K562 (cell line): ENCODE results near the gene IPO8.

ENCODE experiments used
- CREB1 ChIP-seq, 2 experiments: sonication (generic) in 1 of 2; formaldehyde crosslinking in 1 of 2; IDR thresholded peaks; 2 replicates each; pipeline versions ENCODE4 v1.6.1 to v1.8.0; 2012 to 2022; ENCODE audit warnings: inconsistent platforms in 1 of 2, mild to moderate bottlenecking in 1 of 2, missing genetic modification reagents in 1 of 2, moderate library complexity in 1 of 2
- DNMT1 ChIP-seq: fragments of 450-650 bp; IDR thresholded peaks from 2 replicates; pipeline ENCODE4 v1.6.1; 2016; ENCODE audit warnings: antibody characterized with exemption, mild to moderate bottlenecking
- EZH2 ChIP-seq: IDR thresholded peaks from 2 replicates; pipeline ENCODE4 v1.6.1; 2012; ENCODE audit warnings: low read depth, mild to moderate bottlenecking, inconsistent platforms, low read length, borderline replicate concordance
- FOXA1 ChIP-seq: fragments of 450-650 bp; IDR thresholded peaks from 2 replicates; pipeline ENCODE4 v1.6.1; 2016; ENCODE audit warnings: mild to moderate bottlenecking, borderline replicate concordance
- FOXJ2 ChIP-seq: fragments of 200-800 bp; sonication (Bioruptor generic); IDR thresholded peaks from 2 replicates; pipeline ENCODE4 v1.6.1; 2016; ENCODE audit warnings: missing genetic modification characterization, missing compliant biosample characterization
- GMEB1 ChIP-seq: fragments of 250-450 bp; sonication (Bioruptor Pico); IDR thresholded peaks from 2 replicates; pipeline ENCODE4 v1.4.0; 2020; ENCODE audit warnings: mild to moderate bottlenecking
- MAZ ChIP-seq, 2 experiments: fragments of 450-650 bp in 1 of 2; sonication (generic) in 1 of 2; formaldehyde crosslinking; IDR thresholded peaks in 1 of 2; conservative IDR thresholded peaks in 1 of 2; 2 replicates each; pipeline versions ENCODE4 v1.4.0 to v1.5.0; 2020; ENCODE audit warnings: mild to moderate bottlenecking in 1 of 2, missing genetic modification reagents in 1 of 2
- NBN ChIP-seq: fragments of 450-650 bp; IDR thresholded peaks from 2 replicates; pipeline ENCODE4 v1.6.1; 2016; ENCODE audit warnings: low read depth, mild to moderate bottlenecking
- NCOR1 ChIP-seq: fragments of 450-650 bp; IDR thresholded peaks from 2 replicates; pipeline ENCODE4 v1.6.1; 2016; ENCODE audit warnings: mild to moderate bottlenecking, moderate library complexity
- PHF8 ChIP-seq: fragments of 200-600 bp; sonication (generic); IDR thresholded peaks from 2 replicates; pipeline ENCODE4 v1.6.1; 2012; ENCODE audit warnings: mixed run types, mild to moderate bottlenecking, inconsistent platforms, low read length, moderate library complexity, borderline replicate concordance

GRCh38 chr12:30610718-30611117 lies 85.0 kb downstream of the IPO8 start:
- TF ChIP-seq NBN (no peak), MAZ (CRISPR knock-in tag; conservative IDR thresholded peaks at IDR 0.05 in 1 of 2, IDR thresholded peaks at IDR 0.05 in 1 of 2) (no peak), FOXA1 (no peak), GMEB1 (CRISPR knock-in tag) (no peak), EZH2 (no peak), NCOR1 (no peak), DNMT1 (no peak), PHF8 (no peak), CREB1 (IDR thresholded peaks at IDR 0.05) (no peak), CREB1 (CRISPR knock-in tag; IDR thresholded peaks at IDR 0.05) (no peak), FOXJ2 (no peak)
